ENCODE data around the gene TSHZ1.

The TSHZ1 gene

GRCh38 chr18:75255094-75255493 is 44.5 kb downstream of the TSHZ1 start:
- no peak for DNase-seq (ENCODE audit: extremely low read depth, low read depth)
- no peak for TF ChIP-seq CTCF (IDR thresholded peaks at IDR 0.05; ENCODE audit: low read depth, low read length, missing control alignments)
- no peak overlapping the region for H3K4me3 ChIP-seq (replicated peaks; ENCODE audit: low read depth, low read length)

GRCh38 chr18:75256376-75256775 is 45.8 kb downstream of the TSHZ1 start:
- no peak for DNase-seq (ENCODE audit: extremely low read depth, low read depth)
- no peak for TF ChIP-seq CTCF (IDR thresholded peaks at IDR 0.05; ENCODE audit: low read depth, low read length, missing control alignments)
- no peak overlapping the region for H3K4me3 ChIP-seq (replicated peaks; ENCODE audit: low read depth, low read length)

- TF ChIP-seq CTCF (IDR thresholded peaks at IDR 0.05; ENCODE audit: low read depth, low read length, missing control alignments): no peak
- no peak overlapping the region for H3K4me3 ChIP-seq (replicated peaks; ENCODE audit: low read depth, low read length)
- DNase-seq (ENCODE audit: extremely low read depth, low read depth): no peak
Measured at GRCh38 chr18:75257605-75258004, 47.0 kb downstream of the TSHZ1 start.

- no peak for TF ChIP-seq CTCF (IDR thresholded peaks at IDR 0.05; ENCODE audit: low read depth, low read length, missing control alignments)
- no peak for DNase-seq (ENCODE audit: extremely low read depth, low read depth)
- no peak overlapping the region for H3K4me3 ChIP-seq (replicated peaks; ENCODE audit: low read depth, low read length)
Measured at GRCh38 chr18:75261430-75262223, 51.0 kb downstream of the TSHZ1 start.

GRCh38 chr18:75262511-75262910 is 51.9 kb downstream of the TSHZ1 start:
- no peak for TF ChIP-seq CTCF (IDR thresholded peaks at IDR 0.05; ENCODE audit: low read depth, low read length, missing control alignments)
- H3K4me3 ChIP-seq (replicated peaks; ENCODE audit: low read depth, low read length): no peak overlapping the region
- no peak for DNase-seq (ENCODE audit: extremely low read depth, low read depth)

GRCh38 chr18:75264195-75264594 is 53.6 kb downstream of the TSHZ1 start:
- no peak overlapping the region for H3K4me3 ChIP-seq (replicated peaks; ENCODE audit: low read depth, low read length)
- TF ChIP-seq CTCF (IDR thresholded peaks at IDR 0.05; ENCODE audit: low read depth, low read length, missing control alignments): no peak
- DNase-seq (ENCODE audit: extremely low read depth, low read depth): no peak

All from HFF-Myc (cell line).